ENCODE measurements around the gene PEAK1. TPM values are rescaled to one million over a fixed set of nuclear protein-coding genes. Genes with fewer than 3 reads are reported as not detected.

Gene PEAK1
- total and polyA plus RNA-seq, 2 experiments from 2014 or later: 7.8 to 34.1 TPM

DNA sequence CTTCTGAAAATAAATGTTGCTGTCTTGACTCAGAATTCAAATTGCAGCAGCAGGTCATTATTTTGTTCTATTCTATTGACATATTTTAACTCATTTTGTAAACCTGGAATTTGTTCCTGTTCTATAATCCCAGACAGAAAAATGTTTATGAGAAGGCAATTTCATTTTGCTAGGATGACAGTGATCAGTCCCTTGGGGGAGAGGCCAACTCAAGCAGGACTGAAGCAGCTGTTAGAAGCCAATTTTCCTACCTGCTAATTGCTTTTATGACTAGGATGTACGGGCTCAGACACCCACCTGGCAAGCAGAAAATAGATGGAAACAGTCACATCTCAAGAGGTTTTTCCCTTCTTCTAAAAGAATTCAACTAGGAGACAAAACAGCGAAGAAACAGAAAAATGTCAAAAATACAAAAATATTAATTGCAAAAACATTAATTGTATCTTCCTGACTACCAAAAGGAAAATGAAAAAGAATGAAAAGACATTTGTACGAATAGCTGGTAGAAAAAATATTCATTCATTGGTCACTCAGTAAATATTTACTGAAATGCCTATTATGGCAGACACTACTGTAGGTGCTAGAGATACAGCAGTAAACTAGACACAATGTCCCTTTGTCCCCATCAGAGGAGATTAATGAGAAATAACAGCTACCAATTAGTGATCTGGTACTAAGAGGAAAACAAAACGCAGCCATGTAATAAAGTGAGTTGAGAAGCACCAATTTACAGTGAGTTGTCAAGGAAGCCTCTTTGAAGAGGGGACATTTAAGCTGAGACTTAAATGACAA, 73.5 kb downstream of the PEAK1 start:
- no peak for TF ChIP-seq ZNF114 (CRISPR knock-in tag; IDR thresholded peaks at IDR 0.05)
- no peaks in the 10 kb centered on the region for H3F3A ChIP-seq (replicated peaks; ENCODE audit: low read depth)
- H3K27ac Mint-ChIP-seq: no peak overlapping the region
- H3K27ac ChIP-seq (ENCODE audit: low read depth): no peak overlapping the region
- no peak overlapping the region for H3K4me3 Mint-ChIP-seq
- H3K27me3 ChIP-seq (ENCODE audit: insufficient read depth): no peaks in the 10 kb centered on the region
- no peaks in the 10 kb centered on the region for H3K9me2 ChIP-seq (ENCODE audit: insufficient read depth)
- peaks cover 10% of the 10 kb centered on the region for H3K4me1 Mint-ChIP-seq
- H3K4me1 ChIP-seq (ENCODE audit: insufficient read depth): peaks cover 17% of the 10 kb centered on the region
- peaks cover 7% of the 10 kb centered on the region for H3K9me3 Mint-ChIP-seq
- no peak for ATAC-seq
- no peaks in the 10 kb centered on the region for H4K20me1 ChIP-seq (replicated peaks; ENCODE audit: insufficient read depth)
- H2AFZ ChIP-seq: no peak overlapping the region
- H3K36me3 ChIP-seq (ENCODE audit: insufficient read depth): no peaks in the 10 kb centered on the region
- H3K4me2 ChIP-seq: no peak overlapping the region
- H3K27me3 Mint-ChIP-seq (ENCODE audit: insufficient read depth, low read depth, poor library complexity): peaks cover 6% of the 10 kb centered on the region
- no peak overlapping the region for H3K4me3 ChIP-seq
- H3K36me3 Mint-ChIP-seq (ENCODE audit: low read depth): peaks cover 32% of the 10 kb centered on the region
- DNase-seq (ENCODE audit: low spot score): no peak
- H3K79me2 ChIP-seq (replicated peaks; ENCODE audit: insufficient read depth): 0 out of 2 replicates have a peak, but pooled peaks cover 14% of the 10 kb centered on the region

DNA sequence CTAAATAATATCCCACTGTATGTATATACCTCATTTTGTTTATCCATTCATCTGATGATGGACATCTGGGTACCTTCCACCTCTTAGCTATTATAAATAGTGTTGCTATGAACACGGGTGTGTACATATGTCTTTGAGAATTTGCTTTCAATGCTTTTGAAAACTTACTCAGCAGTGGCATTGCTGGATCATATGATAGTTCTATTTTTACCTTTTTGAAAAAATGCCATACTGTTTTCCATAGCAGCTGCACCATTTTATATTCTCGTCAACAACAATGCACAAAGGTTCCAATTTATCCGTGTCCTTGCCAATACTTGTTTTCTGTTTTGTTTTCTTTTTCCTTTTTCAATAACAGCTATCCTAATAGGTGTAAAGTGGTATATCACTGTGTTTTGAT, 77.1 kb downstream of the PEAK1 start:
- no peaks in the 10 kb centered on the region for H3K27me3 ChIP-seq (ENCODE audit: insufficient read depth)
- H3K27ac ChIP-seq (ENCODE audit: low read depth): no peak overlapping the region
- H3K4me1 ChIP-seq (ENCODE audit: insufficient read depth): no peaks in the 10 kb centered on the region
- H3K36me3 ChIP-seq (ENCODE audit: insufficient read depth): no peaks in the 10 kb centered on the region
- no peak for ATAC-seq
- no peak overlapping the region for H3K4me2 ChIP-seq
- no peak for DNase-seq (ENCODE audit: low spot score)
- no peaks in the 10 kb centered on the region for H3K9me2 ChIP-seq (ENCODE audit: insufficient read depth)
- Mint-ChIP-seq H3K9me3 (peaks cover 11% of the 10 kb centered on the region), H3K27ac (no peak overlapping the region), H3K4me1 (no peaks in the 10 kb centered on the region), H3K4me3 (no peak overlapping the region), H3K36me3 (ENCODE audit: low read depth) (peaks cover 42% of the 10 kb centered on the region), H3K27me3 (ENCODE audit: insufficient read depth, low read depth, poor library complexity) (peaks cover 4% of the 10 kb centered on the region)
- 0 out of 2 replicates have a peak, but pooled peaks cover 10% of the 10 kb centered on the region for H3K79me2 ChIP-seq (replicated peaks; ENCODE audit: insufficient read depth)
- H4K20me1 ChIP-seq (replicated peaks; ENCODE audit: insufficient read depth): no peaks in the 10 kb centered on the region
- no peak overlapping the region for H3K4me3 ChIP-seq
- H2AFZ ChIP-seq: no peak overlapping the region
- no peaks in the 10 kb centered on the region for H3F3A ChIP-seq (replicated peaks; ENCODE audit: low read depth)
- TF ChIP-seq, protein P1, sequence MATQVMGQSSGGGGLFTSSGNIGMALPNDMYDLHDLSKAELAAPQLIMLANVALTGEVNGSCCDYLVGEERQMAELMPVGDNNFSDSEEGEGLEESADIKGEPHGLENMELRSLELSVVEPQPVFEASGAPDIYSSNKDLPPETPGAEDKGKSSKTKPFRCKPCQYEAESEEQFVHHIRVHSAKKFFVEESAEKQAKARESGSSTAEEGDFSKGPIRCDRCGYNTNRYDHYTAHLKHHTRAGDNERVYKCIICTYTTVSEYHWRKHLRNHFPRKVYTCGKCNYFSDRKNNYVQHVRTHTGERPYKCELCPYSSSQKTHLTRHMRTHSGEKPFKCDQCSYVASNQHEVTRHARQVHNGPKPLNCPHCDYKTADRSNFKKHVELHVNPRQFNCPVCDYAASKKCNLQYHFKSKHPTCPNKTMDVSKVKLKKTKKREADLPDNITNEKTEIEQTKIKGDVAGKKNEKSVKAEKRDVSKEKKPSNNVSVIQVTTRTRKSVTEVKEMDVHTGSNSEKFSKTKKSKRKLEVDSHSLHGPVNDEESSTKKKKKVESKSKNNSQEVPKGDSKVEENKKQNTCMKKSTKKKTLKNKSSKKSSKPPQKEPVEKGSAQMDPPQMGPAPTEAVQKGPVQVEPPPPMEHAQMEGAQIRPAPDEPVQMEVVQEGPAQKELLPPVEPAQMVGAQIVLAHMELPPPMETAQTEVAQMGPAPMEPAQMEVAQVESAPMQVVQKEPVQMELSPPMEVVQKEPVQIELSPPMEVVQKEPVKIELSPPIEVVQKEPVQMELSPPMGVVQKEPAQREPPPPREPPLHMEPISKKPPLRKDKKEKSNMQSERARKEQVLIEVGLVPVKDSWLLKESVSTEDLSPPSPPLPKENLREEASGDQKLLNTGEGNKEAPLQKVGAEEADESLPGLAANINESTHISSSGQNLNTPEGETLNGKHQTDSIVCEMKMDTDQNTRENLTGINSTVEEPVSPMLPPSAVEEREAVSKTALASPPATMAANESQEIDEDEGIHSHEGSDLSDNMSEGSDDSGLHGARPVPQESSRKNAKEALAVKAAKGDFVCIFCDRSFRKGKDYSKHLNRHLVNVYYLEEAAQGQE (IDR thresholded peaks at IDR 0.05; ENCODE audit: unreplicated experiment): no peak
- TF ChIP-seq JUNB (IDR thresholded peaks at IDR 0.05; ENCODE audit: unreplicated experiment) (no peak), EZH2 (IDR thresholded peaks at IDR 0.05; ENCODE audit: low read depth, unreplicated experiment) (no peak), NANOG (IDR thresholded peaks at IDR 0.05; ENCODE audit: borderline replicate concordance) (no peak), CREB1 (CRISPR knock-in tag; IDR thresholded peaks at IDR 0.05; ENCODE audit: low read depth) (no peak), STAT1 (IDR thresholded peaks at IDR 0.05; ENCODE audit: unreplicated experiment) (no peak), ZNF331 (CRISPR knock-in tag; IDR thresholded peaks at IDR 0.05; ENCODE audit: low read depth) (no peak), ZNF114 (CRISPR knock-in tag; IDR thresholded peaks at IDR 0.05) (no peak), POLR2AphosphoS5 (IDR thresholded peaks at IDR 0.05; ENCODE audit: low read depth) (no peak)
- TF ChIP-seq, protein P2, sequence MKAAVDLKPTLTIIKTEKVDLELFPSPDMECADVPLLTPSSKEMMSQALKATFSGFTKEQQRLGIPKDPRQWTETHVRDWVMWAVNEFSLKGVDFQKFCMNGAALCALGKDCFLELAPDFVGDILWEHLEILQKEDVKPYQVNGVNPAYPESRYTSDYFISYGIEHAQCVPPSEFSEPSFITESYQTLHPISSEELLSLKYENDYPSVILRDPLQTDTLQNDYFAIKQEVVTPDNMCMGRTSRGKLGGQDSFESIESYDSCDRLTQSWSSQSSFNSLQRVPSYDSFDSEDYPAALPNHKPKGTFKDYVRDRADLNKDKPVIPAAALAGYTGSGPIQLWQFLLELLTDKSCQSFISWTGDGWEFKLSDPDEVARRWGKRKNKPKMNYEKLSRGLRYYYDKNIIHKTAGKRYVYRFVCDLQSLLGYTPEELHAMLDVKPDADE (IDR thresholded peaks at IDR 0.05): no peak
- TF ChIP-seq, protein P3, sequence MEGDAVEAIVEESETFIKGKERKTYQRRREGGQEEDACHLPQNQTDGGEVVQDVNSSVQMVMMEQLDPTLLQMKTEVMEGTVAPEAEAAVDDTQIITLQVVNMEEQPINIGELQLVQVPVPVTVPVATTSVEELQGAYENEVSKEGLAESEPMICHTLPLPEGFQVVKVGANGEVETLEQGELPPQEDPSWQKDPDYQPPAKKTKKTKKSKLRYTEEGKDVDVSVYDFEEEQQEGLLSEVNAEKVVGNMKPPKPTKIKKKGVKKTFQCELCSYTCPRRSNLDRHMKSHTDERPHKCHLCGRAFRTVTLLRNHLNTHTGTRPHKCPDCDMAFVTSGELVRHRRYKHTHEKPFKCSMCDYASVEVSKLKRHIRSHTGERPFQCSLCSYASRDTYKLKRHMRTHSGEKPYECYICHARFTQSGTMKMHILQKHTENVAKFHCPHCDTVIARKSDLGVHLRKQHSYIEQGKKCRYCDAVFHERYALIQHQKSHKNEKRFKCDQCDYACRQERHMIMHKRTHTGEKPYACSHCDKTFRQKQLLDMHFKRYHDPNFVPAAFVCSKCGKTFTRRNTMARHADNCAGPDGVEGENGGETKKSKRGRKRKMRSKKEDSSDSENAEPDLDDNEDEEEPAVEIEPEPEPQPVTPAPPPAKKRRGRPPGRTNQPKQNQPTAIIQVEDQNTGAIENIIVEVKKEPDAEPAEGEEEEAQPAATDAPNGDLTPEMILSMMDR (conservative IDR thresholded peaks at IDR 0.05; ENCODE audit: low read depth in 2 of 2): no peak
